Measurements from ENCODE around the gene PSMD13.

- TF ChIP-seq, protein P1, sequence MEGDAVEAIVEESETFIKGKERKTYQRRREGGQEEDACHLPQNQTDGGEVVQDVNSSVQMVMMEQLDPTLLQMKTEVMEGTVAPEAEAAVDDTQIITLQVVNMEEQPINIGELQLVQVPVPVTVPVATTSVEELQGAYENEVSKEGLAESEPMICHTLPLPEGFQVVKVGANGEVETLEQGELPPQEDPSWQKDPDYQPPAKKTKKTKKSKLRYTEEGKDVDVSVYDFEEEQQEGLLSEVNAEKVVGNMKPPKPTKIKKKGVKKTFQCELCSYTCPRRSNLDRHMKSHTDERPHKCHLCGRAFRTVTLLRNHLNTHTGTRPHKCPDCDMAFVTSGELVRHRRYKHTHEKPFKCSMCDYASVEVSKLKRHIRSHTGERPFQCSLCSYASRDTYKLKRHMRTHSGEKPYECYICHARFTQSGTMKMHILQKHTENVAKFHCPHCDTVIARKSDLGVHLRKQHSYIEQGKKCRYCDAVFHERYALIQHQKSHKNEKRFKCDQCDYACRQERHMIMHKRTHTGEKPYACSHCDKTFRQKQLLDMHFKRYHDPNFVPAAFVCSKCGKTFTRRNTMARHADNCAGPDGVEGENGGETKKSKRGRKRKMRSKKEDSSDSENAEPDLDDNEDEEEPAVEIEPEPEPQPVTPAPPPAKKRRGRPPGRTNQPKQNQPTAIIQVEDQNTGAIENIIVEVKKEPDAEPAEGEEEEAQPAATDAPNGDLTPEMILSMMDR (conservative IDR thresholded peaks at IDR 0.05) = no peak
- TF ChIP-seq ZFX (IDR thresholded peaks at IDR 0.05) = no peak
Observed at GRCh38 chr11:256952-257737, 20.4 kb downstream of the PSMD13 start.

All from C4-2B (cell line).